Stimulated activated CD4-positive, alpha-beta T cell treated with anti-CD3 and anti-CD28 coated beads, TNF-alpha, amount 100 ng/mL, for 24 hours (primary cell): ENCODE measurements around the gene MINDY4B.
"Not testable (repeated sequence)": the region's sequence is repeated elsewhere in the genome, so short reads cannot be mapped to it uniquely, and the experiment has no call there.

Source experiments
- DNase-seq, 3 experiments: peaks; one replicate each; pipeline ENCODE4 v3.0.0-alpha.2; 2020; ENCODE audit warnings: low read depth in 3 of 3

Gene MINDY4B

GRCh38 chr3:150898046-150898754 is 7.0 kb downstream of the MINDY4B start:
- DNase-seq, result no peak

GRCh38 chr3:150897592-150897991 is 7.6 kb downstream of the MINDY4B start:
- DNase-seq, result no peak

GRCh38 chr3:150890831-150891230 is 14.4 kb downstream of the MINDY4B start:
- DNase-seq, result no peak

- DNase-seq, result no peak
Measured at GRCh38 chr3:150890295-150890694, 14.9 kb downstream of the MINDY4B start.

GRCh38 chr3:150889106-150889505 is 16.1 kb downstream of the MINDY4B start:
- DNase-seq, result no peak

GRCh38 chr3:150887031-150887430 is 18.2 kb downstream of the MINDY4B start:
- no peak for DNase-seq

GRCh38 chr3:150885535-150885934 is 19.7 kb downstream of the MINDY4B start:
- no peak for DNase-seq

GRCh38 chr3:150878996-150879575 is 26.2 kb downstream of the MINDY4B start:
- no peak for DNase-seq

- DNase-seq, result no peak
Measured at GRCh38 chr3:150878290-150878689, 26.9 kb downstream of the MINDY4B start.

- DNase-seq, result no peak
Measured at GRCh38 chr3:150877303-150877702, 27.9 kb downstream of the MINDY4B start.

GRCh38 chr3:150876611-150877265 is 28.5 kb downstream of the MINDY4B start:
- DNase-seq, result no peak

- no peak for DNase-seq
Measured at GRCh38 chr3:150875548-150875947, 29.7 kb downstream of the MINDY4B start.

GRCh38 chr3:150874666-150875219 is 30.5 kb downstream of the MINDY4B start:
- no peak for DNase-seq

- no peak for DNase-seq
Measured at GRCh38 chr3:150871192-150871591, 34.0 kb downstream of the MINDY4B start.

- DNase-seq, result no peak
Measured at GRCh38 chr3:150870406-150870805, 34.8 kb downstream of the MINDY4B start.

- DNase-seq, result no peak
Measured at GRCh38 chr3:150868282-150868681, 37.0 kb downstream of the MINDY4B start.

- no peak for DNase-seq
Measured at GRCh38 chr3:150867434-150867833, 37.8 kb downstream of the MINDY4B start.

- DNase-seq, result not testable (repeated sequence)
Measured at GRCh38 chr3:150863921-150864320, 41.3 kb downstream of the MINDY4B start.

- no peak for DNase-seq
Measured at GRCh38 chr3:150861851-150862250, 43.4 kb downstream of the MINDY4B start.

- not testable (repeated sequence) for DNase-seq
Measured at GRCh38 chr3:150857936-150858335, 47.3 kb downstream of the MINDY4B start.

- DNase-seq, result no peak
Measured at GRCh38 chr3:150850191-150850590, 55.0 kb downstream of the MINDY4B start.

- DNase-seq, result no peak
Measured at GRCh38 chr3:150848864-150849263, 56.4 kb downstream of the MINDY4B start.

- no peak for DNase-seq
Measured at GRCh38 chr3:150847433-150847832, 57.8 kb downstream of the MINDY4B start.
